Measurements from ENCODE around the gene TBPL2. TPM values are rescaled to one million over a fixed set of nuclear protein-coding genes. Genes with fewer than 3 reads are reported as not detected.

Gene TBPL2
- total and polyA plus RNA-seq, 2 of the 13 experiments (the other 11 are each of a cell fraction or from before 2014, with no cell fraction given), result not detected

- TF ChIP-seq BCLAF1 (IDR thresholded peaks at IDR 0.05) (no peak), SMARCE1 (IDR thresholded peaks at IDR 0.05; ENCODE audit: borderline replicate concordance) (no peak), ZNF503 (CRISPR knock-in tag; IDR thresholded peaks at IDR 0.05) (0 out of 2 replicates have a peak, but pooled peaks have one; percentile 52), YEATS4 (CRISPR knock-in tag; IDR thresholded peaks at IDR 0.05; ENCODE audit: borderline replicate concordance) (peak; percentile 76), NFE2L1 (CRISPR knock-in tag; IDR thresholded peaks at IDR 0.05; ENCODE audit: borderline replicate concordance) (no peak), ZNF710 (CRISPR knock-in tag; IDR thresholded peaks at IDR 0.05; ENCODE audit: borderline replicate concordance) (no peak), SP5 (CRISPR knock-in tag; IDR thresholded peaks at IDR 0.05; ENCODE audit: borderline replicate concordance, low read depth) (no peak), MAFF (IDR thresholded peaks at IDR 0.05; ENCODE audit: low read depth, low read length) (no peak), ZSCAN22 (CRISPR knock-in tag; IDR thresholded peaks at IDR 0.05) (no peak)
- TF ChIP-seq, protein P1, sequence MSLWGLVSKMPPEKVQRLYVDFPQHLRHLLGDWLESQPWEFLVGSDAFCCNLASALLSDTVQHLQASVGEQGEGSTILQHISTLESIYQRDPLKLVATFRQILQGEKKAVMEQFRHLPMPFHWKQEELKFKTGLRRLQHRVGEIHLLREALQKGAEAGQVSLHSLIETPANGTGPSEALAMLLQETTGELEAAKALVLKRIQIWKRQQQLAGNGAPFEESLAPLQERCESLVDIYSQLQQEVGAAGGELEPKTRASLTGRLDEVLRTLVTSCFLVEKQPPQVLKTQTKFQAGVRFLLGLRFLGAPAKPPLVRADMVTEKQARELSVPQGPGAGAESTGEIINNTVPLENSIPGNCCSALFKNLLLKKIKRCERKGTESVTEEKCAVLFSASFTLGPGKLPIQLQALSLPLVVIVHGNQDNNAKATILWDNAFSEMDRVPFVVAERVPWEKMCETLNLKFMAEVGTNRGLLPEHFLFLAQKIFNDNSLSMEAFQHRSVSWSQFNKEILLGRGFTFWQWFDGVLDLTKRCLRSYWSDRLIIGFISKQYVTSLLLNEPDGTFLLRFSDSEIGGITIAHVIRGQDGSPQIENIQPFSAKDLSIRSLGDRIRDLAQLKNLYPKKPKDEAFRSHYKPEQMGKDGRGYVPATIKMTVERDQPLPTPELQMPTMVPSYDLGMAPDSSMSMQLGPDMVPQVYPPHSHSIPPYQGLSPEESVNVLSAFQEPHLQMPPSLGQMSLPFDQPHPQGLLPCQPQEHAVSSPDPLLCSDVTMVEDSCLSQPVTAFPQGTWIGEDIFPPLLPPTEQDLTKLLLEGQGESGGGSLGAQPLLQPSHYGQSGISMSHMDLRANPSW (CRISPR knock-in tag; IDR thresholded peaks at IDR 0.05; ENCODE audit: borderline replicate concordance), result no peak; the same call in 1 of the 2 replicates
Observed at GRCh38 chr14:55411426-55412389, 28.7 kb downstream of the TBPL2 start, which contains the start of gene ATG14 (continued).

All from HepG2 (cell line).